D721Med (cell line): ENCODE results near the gene SLMAP.

ENCODE experiments used
- DNase-seq: peaks from one replicate; pipeline ENCODE4 v3.0.0; 2011; ENCODE audit warnings: low spot score; ENCODE audit not compliant: insufficient read length
- FAIRE-seq: peaks from 2 replicates; lab custom pipeline; 2011; peaks lifted over from hg19 to GRCh38; lab: Jason Lieb, UNC
- CTCF ChIP-seq: IDR thresholded peaks from 2 replicates; pipeline ENCODE4 v1.5.1; 2012; ENCODE audit warnings: mild to moderate bottlenecking, control low read depth; ENCODE audit not compliant: insufficient read depth; ENCODE audit errors: missing control alignments

The SLMAP gene

GRCh38 chr3:57735405-57735804 is 20.7 kb upstream of the SLMAP start:
- TF ChIP-seq CTCF, result no peak
- no peak for FAIRE-seq
- DNase-seq, result no peak

- FAIRE-seq (no peak), DNase-seq (no peak)
- TF ChIP-seq CTCF, result no peak
Measured at GRCh38 chr3:57737840-57738239, 18.3 kb upstream of the SLMAP start.

DNA sequence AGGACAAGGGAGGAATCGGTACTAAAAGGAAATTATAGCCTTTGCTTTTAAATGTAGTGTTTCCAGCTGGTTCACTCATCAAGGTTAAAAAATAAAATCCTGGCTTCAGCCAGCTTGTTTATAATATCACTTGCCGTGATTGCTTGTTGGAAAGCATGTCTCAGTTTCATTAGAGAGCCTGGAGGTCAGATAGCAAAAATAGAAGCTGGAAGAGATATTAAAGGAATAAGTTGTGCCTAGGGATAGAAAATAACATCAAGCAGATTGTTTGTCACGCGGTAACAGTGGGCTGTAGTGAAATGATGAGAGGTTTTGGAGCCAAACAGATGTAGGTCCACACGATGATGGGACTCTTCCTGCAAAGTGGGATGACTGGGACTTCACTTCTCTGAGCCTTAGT is 17.7 kb upstream of the SLMAP start:
- DNase-seq (no peak), FAIRE-seq (no peak)
- no peak for TF ChIP-seq CTCF

DNA sequence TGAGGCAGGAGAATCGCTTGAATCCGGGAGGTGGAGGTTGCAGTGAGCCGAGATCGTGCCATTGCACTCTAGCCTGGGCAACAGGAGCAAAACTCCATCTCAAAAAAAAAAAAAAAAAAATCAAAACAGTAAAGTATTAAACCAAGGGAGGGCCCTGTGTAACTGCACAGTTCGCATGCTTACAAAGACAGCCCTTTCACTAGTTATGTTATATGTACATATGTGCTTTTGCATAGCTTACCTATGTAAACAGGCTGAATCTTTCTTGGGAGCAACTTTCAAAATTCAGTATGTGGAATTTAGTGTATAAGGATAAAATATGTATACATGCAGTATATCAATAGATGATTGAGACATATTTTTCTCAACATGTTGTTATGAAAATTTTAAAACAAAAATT is 16.1 kb upstream of the SLMAP start:
- TF ChIP-seq CTCF, result no peak
- DNase-seq (no peak), FAIRE-seq (no peak)

GRCh38 chr3:57743496-57743895 is 12.6 kb upstream of the SLMAP start:
- TF ChIP-seq CTCF, result no peak
- FAIRE-seq (no peak), DNase-seq (no peak)

DNA sequence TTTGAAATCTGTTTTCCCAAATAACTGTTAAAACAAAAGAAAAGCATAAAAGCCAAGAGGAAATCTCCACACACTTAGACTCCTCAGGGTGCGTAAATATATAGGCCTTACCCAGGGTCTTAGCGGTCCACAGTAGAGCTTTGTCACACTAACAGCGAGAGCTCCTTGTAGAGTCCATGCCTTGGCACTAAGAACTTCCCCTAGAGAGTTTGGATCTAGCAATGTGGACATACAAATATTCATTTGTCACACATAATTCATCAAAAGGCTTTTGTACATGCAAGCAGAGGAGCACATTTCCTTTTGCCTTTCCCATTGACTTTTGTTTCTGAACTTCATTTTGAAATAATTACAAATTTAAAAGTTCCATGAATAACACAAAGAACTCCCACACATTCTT is 11.0 kb upstream of the SLMAP start:
- no peak for DNase-seq

More for the DNA sequence above, 11.0 kb upstream of the SLMAP start:
- TF ChIP-seq CTCF, result no peak
- no peak for FAIRE-seq
